Spleen (tissue), 7 donors: ENCODE data around the gene ALDOA.

Source experiments
- POLR2A ChIP-seq, 3 donors: fragments of 450-650 bp; IDR thresholded peaks; one replicate each; pipeline ENCODE4 v1.5.1; 2017; ENCODE audit warnings: antibody characterized with exemption in 3 of 3, mild to moderate bottlenecking in 1 of 3
- POLR2AphosphoS5 ChIP-seq, 3 donors: sonication (generic); formaldehyde crosslinking; IDR thresholded peaks; one replicate each; pipeline ENCODE4 v1.5.1; 2017; ENCODE audit warnings: antibody characterized with exemption in 3 of 3
- TF ChIP-seq, protein P1 (sequence below), 11 experiments: fragments of 200-600 bp in 7 of 11; fragments of 450-650 bp in 4 of 11; sonication (generic) in 4 of 11; IDR thresholded peaks in 8 of 11; conservative IDR thresholded peaks in 3 of 11; 1 replicate in 7 of 11; 2 replicates in 4 of 11; pipeline versions ENCODE4 v1.4.0 to v1.8.0; 2016 to 2021; ENCODE audit warnings: antibody characterized with exemption in 11 of 11, inconsistent platforms in 4 of 11, mild to moderate bottlenecking in 1 of 11
- donor health status: DM: no; HTN: no; CAD: no; lungs with moderate emphysema.
- donor health status: DM: no; HTN: no; CAD: no.
- donor health status: DM: no; HTN: no; CAD: no.

DNA sequence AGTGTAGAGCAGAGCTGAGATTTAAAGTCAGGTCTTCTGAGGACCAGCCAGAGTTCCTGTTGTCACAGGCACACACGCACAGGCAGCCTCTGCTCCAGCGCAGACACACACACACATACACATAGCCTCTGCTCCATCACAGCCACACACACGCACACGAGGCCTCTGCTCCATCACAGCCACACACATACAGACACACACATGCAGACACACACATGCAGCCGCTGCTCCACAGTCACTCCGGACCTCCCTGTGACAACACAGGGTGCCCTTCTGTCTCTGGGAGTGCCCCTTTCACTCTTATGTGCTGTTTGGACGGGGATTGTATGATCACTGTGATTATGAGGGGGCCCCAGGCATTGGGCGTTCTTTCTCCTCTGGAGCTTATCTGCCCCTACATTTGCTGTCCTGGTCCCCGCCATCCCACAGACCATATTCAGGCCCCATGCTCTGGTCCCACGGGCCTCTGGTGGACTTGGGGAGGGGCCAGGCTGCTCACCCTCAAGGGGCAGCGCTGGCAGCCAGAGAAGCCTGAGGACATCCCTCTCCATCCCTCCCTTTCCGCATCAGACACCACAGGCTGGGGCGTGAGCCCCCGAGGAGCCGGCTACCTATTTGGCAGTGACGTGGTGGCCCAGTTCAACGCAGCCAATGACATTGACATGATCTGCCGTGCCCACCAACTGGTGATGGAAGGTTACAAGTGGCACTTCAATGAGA, 18.7 kb downstream of the ALDOA start:
- TF ChIP-seq, protein P1, sequence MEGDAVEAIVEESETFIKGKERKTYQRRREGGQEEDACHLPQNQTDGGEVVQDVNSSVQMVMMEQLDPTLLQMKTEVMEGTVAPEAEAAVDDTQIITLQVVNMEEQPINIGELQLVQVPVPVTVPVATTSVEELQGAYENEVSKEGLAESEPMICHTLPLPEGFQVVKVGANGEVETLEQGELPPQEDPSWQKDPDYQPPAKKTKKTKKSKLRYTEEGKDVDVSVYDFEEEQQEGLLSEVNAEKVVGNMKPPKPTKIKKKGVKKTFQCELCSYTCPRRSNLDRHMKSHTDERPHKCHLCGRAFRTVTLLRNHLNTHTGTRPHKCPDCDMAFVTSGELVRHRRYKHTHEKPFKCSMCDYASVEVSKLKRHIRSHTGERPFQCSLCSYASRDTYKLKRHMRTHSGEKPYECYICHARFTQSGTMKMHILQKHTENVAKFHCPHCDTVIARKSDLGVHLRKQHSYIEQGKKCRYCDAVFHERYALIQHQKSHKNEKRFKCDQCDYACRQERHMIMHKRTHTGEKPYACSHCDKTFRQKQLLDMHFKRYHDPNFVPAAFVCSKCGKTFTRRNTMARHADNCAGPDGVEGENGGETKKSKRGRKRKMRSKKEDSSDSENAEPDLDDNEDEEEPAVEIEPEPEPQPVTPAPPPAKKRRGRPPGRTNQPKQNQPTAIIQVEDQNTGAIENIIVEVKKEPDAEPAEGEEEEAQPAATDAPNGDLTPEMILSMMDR (IDR thresholded peaks at IDR 0.05 in 8 of 11, conservative IDR thresholded peaks at IDR 0.05 in 3 of 11): no peak
- no peak for TF ChIP-seq POLR2A (IDR thresholded peaks at IDR 0.05)
- TF ChIP-seq POLR2AphosphoS5 (IDR thresholded peaks at IDR 0.05): no peak
